ENCODE results near the gene PYCR2.

GRCh38 chr1:225873281-225873850, 50.7 kb downstream of the PYCR2 start:
- TF ChIP-seq CTCF (IDR thresholded peaks at IDR 0.05; ENCODE audit: insufficient read depth, low read length, poor library complexity, severe bottlenecking) (no peak), EZH2phosphoT487 (conservative IDR thresholded peaks at IDR 0.05; ENCODE audit: low read length) (no peak)

Measured in SU-DHL-6 (cell line).